HG03460 (cell line): ENCODE results near the gene IPO9.
"Not testable (repeated sequence)": the region's sequence is repeated elsewhere in the genome, so short reads cannot be mapped to it uniquely, and the experiment has no call there.

Source experiments
- ATAC-seq: cut with Tn5 transposase; IDR thresholded peaks from one replicate; pipeline ENCODE4 v1.9.1; 2021; ENCODE audit not compliant: unreplicated experiment

IPO9 gene

DNA sequence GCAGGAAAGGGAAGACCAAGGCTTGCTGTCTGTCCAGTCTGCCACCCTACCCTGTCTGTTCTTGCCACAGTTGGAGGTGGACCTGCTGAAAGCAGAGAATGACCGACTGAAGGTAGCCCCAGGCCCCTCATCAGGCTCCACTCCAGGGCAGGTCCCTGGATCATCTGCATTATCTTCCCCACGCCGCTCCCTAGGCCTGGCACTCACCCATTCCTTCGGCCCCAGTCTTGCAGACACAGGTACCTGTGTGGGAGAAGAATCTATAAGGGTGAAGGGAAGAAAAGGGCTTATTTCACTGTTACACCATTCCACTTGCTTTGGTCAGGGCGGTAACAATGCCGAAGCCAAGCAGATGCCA lies 20.3 kb upstream of the IPO9 start:
- no peak for ATAC-seq

DNA sequence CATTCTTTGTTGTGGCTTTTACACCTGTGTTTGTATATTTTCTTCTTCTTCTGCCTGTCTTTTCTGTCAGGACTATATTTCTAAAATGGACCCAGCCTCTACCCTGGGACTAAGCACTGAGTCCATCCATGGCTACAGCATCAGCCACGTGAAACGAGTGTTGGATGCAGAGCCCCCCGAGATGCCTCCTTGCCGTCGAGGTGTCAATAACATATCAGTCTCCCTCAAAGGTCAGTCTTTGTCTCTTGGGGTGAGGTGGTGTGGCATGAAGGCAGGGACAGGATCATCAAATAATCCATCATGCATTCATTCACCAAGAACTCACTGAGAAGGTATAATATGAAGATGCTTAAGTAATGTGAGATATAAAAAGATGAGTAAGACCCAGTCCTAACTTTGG lies 19.1 kb upstream of the IPO9 start:
- no peak for ATAC-seq

DNA sequence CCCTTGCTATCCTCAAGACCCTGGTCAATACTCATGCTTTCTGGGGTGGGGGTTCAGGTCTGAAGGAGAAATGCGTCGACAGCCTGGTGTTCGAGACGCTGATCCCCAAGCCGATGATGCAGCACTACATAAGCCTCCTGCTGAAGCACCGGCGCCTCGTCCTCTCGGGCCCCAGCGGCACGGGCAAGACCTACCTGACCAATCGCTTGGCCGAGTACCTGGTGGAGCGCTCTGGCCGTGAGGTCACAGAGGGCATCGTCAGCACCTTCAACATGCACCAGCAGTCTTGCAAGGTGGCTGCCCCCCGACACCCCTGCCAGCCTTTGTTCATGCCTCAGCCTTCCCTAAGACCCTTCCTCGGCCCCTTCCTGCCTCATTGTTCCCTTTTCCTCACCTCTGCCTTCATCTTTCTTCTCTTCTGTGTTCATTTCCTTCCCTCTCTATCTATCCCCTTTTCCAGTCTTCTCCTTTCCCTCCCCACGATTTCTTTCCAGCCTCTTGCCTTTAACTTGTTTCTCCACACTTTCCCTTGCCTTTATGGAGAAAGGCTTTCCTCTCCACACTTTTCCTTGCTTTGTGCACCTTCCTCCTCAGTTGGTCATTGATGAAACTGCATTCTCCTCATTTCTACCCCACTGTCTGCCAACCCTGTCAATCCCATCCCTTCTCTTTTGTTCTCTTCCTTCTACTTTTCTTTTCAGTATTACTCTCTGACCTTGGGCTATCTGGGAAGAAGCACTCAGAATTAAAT lies 18.3 kb upstream of the IPO9 start:
- ATAC-seq = no peak

DNA sequence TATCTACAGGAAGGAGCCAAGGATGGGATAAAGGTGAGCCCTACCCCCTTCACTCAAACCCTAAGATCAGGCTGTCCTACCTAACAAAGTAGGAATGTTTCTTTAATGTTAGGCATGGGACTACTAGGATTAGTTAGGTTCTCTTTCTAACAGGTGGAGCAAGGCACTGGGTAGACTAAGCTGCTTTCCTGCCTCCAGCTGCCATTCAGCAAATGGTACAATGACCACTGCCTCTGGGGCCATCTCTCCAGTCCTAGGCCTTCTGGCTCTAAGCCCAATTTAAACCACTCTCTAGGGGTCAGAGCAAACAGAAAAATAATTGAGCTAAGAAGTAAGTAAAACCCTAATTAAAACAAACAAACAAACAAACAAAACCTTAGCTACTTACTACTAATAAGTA lies 15.7 kb upstream of the IPO9 start:
- no peak for ATAC-seq

DNA sequence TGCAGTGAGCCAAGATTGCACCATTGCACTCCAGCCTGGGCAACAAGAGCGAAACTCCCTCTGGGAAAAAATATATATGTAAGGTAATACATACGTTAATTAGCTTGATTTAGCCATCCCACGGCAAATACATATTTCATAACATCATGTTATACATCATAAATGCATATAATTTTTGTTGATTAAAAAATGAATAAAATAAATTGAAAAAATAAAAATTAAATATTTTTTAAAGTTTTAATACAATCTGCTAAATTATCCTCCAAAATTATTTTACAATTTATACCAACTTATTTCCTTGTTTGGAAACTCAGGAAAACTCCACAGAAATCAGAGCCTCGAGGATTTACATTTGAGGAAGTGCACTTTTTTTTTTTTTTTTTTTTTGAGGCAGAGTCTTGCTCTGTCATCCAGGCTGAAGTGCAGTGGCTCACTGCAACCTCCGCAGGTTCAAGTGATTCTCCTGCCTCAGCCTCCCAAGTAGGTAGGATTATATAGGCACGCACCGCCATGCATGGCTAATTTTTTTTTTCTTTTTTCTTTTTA lies 12.6 kb upstream of the IPO9 start:
- no peak for ATAC-seq

DNA sequence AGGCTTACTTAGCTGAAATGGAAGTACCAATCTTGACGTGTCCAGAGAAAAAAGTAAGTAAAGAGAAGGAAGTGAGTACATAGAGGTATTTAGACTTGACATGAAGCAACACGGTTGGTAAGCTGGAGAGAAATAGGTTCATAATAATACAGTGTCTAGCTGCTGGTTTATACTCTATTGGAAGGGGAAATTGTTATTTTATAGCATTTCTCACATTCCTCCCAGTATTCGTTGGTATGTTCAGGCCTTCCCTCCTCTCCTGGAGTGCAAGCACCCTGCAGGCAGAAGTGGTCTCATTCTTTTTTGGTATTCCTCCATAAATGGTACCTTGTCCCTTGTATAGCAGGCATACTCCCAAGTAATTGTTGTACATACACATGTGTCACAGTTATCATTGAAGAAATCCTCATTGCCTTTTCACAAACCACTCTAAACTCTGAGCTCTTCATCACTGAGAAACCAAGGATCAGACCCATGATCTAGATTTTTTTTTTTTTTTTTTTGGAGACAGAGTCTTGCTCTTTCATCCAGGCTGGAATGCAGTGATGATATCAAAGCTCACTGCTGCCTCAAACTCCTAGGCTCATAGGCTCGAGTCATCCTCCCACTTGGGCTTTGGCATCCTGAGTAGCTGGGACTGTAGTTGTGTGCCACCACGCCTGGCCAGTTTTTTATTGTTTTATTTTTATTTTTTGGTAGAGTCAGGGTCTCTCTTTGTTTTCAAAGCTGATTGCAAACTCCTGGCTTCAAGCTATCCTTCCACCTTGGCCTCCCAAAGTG lies 9.8 kb upstream of the IPO9 start:
- no peak for ATAC-seq

DNA sequence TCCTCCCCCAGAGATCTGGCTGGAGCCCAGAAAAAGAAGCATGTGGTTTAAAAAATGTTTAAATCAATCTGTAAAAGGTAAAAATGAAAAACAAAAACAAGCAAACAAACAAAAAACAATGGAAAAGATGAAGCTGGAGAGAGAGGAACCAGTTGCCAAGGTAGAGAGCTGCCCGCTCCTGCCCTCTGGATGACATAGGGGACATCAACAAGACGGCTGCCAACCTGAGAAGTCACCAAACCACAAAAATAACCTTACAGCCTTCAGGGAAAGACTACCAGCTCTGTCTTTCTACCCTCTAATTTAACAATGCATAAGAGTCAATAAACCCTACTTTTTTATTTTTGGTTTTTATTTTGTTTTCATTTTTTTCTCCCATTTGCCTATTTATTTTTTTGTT lies 8.5 kb upstream of the IPO9 start:
- no peak for ATAC-seq

DNA sequence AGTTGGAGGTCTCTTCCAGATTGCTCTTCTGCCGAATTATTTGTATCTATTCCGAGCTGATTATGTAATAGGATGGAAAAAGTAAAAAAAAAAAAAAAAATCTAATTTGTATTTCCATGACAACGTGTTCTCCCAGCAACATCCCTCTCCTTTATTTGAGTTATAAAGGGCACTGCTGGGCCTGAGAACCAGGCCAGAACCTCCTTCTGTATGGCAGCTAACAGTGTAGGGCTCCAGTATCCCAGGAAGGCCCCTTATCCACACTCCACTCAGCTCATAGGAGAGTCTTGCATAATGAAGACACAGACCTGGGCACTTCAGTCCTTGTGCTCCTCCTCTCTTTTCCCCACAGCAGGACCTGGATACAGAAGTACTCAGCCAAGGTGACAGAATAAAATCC lies 3.7 kb upstream of the IPO9 start:
- no peak for ATAC-seq

DNA sequence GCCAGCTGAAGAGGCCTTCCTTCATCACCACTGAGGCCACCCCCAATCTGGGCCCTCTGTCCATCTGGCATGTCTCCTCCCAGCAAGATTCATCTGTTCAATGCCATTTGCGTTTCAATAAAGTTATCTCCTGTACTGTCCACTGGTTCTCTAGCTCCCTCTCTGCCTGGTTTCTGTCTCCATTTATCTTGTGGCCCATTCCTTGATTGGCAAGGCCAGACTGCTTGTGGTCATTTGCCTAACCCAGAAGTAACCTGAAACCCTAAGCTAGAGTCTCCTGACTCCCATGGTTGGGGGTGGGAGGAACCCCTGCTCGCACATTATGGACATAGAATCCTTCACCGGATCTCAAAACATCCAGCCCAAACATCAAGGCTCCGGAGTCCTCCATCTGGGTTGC lies 2.1 kb upstream of the IPO9 start:
- ATAC-seq = no peak

DNA sequence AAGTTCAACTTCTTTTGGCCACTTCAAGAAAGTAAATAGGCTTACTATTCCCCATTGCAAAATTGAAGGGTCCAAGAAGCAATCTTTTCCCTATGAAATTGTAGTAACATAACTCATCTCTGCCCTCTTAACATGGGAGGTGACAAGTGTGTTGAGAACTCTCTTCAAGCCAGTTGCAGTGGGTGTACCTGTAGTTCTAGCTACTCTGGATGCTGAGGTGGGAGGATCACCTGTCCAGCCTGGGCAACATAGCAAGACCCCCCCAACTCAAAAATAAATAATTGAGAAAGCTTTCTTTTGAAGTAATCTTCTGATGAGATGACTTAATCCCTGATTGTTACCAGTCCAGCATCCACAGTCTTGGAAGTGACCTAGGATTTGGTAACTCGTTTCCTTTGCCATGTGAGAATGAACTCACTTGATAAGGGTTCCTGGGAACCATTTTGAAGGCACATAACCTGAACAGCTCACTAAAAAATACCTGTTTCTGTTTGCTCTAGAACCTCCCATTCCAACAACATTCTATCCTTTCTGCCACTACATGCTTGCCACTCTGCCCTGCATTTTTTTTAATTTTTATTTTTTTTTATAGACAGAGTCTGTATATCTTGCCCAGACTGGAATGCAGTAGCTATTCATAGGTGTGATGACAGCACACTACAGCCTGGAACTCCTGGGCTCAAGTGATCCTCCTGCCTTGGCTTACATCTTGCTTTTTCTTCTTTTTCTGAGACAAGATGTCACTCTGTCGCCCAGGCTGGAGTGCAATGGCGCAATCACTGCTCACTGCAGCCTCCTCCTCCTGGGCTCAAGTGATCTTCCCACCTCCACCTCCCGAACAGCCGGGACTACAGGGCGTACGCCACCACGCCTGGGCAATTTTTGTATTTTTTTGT lies 1.4 kb upstream of the IPO9 start:
- ATAC-seq = no peak

DNA sequence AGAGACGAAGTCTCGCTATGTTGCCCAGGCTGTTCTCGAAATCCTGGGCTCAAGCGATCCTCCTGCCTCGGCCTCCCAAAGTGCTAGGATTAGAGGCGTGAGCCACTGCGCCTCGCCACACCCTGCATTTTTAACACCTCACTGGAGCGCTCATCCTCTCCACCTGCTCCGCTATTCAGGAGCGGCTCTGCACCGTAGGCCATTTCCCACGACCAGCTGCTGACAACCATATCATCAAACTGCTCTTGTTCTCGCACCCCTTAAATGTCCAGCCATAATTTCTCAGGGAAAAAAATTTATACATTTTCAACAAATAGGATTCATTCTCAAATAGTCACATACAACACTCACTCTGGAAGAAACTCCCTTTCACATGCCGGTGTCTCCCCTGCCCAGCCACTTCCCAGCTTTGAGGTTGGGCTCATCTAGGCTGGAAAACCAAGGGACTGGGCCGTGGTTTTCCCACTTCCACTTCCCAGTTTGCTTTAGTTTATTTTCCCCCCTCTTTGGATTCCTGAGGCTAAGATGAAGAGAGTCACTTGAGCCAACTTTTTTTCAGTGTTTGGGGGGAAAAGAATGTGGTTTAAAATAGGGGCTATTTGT lies 639 bp upstream of the IPO9 start:
- no peak for ATAC-seq

DNA sequence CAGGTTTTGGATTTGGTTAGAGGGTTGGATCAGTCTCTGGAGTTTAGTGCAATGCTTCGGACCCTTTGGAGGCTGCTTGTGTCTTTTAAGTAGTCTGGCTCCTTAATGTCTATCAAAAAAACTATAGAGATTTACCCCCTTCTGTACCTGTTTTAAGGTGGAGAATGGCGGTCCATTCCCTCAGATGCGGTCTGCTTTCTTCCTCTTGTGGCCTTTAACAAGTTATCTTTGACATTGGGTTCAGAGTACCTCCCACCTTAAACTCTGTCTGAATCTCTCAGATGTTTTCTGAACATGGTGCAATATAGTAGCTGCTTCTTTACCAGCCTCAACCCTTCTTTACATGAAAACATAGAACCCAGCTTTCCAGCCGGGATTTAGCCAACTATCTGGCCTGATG lies 2.4 kb downstream of the IPO9 start:
- no peak for ATAC-seq

DNA sequence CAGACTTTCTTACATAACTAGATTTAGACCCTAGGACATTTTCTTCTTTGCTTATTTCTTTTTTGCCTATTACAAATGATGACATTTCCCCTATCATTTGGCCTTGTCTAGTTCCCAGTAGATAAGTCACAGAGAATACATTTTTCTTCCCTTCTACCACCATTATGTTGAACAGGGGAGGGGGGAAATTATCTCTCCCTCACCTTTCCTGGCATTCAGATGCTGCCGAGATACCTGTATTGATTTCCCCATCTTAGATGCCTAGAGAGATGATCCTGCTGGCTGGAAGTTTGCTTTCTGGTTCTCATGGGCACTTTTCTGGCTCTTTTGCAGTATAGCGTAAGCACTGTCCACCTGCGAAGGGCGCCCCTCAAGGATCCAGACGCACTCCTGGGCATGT lies 5.7 kb downstream of the IPO9 start:
- no peak for ATAC-seq

DNA sequence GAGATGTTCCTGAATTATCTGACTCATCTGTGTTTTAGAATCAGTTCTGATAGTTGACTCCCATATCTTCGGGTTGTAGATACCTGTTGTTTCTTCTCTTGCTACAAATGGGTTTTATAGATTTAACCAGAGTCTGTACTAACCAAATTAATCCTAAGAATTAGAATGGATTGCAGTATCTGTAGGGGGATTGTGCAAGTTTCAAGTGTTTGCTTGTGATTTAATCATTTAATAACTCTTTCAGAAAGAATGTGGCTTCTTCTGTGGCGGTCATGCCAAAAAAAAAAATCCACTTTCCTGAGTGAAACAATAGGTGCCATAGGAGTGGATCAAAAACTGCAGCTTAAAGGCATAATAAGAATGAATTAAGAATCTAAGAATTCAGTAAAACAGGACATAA lies 9.4 kb downstream of the IPO9 start:
- no peak for ATAC-seq

DNA sequence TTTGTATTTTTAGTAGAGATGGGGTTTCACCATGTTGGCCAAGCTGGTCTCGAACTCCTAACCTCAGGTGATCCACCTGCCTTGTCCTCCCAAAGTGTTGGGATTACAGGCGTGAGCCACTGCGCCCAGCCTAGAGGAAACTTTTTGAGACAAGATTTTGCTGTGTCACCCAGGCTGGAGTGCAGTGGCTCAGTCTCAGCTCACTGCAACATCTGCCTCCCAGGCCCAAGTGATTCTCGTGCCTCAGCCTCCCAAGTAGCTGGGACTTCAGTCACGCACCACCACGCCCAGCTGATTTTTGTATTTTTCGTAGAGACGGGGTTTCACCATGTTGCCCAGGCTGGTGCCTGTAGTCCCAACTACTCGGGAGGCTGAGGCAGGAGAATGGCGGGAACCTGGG lies 10.1 kb downstream of the IPO9 start:
- not testable (repeated sequence) for ATAC-seq

DNA sequence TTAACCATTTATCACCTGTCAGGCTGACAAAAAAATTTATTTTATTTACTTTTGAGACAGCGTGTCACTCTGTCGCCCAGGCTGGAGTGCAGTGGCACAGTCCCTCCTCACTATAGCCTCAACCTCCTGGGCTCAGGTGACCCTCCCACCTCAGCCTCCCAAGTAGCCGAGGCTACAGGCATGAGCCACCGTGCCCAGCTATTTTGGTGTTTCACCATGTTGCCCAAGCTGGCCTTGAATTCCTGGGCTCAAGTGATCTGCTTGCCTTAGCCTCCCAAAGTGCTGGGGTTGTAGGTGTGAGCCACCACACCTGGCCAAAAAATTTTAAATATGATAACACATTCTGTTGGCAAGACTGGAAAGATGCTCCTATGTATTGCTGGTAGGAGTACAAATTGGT lies 11.1 kb downstream of the IPO9 start:
- ATAC-seq = no peak

DNA sequence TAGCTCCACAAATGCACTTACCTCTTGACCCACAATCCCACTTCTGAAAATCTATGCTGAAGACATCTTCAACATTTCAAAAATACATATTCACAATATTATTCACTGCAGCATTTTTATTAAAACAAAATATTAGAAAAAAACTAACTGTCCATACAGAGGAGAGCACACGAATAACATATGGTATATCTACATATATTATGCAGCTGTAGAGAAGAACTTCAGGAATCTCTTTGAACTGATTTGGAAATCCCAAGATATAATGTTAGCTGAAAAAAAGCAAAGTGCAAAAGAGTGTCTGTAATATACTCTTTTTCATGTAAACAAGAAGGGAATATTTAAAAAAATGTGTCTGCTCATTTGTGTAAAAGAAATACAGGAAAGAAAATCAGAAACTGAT lies 11.5 kb downstream of the IPO9 start:
- no peak for ATAC-seq

DNA sequence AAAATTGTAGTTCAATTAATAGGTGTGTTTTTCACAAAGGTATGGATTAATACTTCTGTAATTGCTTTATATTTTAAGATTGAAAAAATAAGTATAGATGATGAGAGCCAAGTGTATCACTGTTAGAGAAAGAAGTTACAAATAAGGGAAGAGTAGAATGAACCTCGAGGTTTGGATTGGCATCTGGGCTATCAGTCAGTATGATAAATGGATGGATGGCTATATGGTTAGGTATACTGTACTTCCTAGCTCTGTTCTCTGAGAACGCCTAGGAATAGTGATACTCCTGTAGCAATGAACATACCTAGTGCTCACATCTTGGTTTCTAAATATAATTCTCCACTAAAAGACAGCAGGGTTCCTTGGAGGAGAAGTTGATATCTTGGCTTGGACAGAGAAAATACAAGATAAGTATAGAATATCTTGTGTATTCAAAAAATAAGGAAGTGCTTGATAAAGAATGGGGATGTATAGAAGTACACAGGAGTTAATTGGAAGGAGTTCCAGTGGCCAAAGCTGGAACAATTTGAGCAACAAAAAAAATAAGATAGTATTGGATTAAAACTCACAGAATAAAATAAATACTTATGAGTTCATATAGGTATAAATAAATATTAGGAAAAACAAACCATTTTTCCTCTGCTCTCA lies 12.4 kb downstream of the IPO9 start:
- ATAC-seq = no peak

DNA sequence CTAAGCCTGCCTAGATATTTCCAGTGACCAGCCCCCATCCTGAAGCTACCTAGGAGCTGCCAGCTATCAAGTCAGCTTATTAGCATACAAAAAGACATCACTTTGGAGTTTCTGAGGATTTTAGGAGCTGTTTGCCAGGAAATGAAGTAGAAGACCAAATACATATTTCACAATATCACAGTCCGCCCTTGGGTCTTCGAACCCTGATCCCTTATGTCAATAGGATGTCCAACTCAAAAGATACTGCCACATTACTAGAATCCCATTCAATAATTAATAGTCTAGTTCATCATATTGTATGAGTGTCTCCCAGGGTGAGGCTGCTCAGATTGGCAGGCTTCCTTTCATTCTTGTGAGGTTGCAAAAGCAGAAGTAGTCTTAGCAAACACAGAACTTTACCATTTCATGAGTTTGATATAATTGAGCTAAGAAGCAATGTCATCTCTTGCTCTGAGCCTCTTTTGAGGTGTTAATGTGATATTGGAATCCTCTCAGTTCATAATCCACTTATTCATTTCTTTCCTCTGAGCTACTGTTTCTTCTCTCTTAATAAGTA lies 13.6 kb downstream of the IPO9 start:
- no peak for ATAC-seq

DNA sequence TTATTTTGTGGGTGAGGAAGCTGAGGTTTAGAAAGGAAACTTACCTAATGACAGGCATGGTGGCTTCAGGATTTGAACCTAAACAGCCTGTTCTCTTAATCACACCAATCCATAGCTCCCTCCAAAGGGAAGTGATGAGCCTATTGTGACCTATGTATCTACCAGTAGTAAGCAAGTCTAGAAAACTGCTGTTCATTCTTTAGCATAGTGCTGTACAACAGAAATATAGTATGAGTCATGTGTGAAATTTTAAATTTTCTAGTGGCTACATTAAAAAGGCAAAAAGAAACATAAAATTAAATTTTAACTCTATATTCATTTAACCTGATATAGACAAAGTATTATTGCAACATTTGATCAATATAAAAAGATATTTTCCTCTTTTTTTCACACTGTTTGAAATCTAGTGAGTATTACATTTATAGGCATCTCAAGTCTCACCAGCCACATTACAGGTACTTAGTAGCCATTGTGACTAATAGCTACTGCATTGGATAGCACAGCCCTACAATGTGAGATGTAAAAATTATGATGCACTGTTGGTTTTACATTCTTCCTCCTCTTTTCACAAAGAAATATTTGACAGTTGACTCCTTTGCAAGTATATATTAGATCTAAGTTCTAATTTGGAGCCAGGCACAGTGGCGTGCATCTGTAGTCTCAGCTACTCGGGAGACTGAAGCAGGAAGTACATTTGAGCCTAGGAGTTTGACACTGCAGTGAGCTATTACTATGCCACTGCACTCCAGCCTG lies 16.6 kb downstream of the IPO9 start:
- ATAC-seq = no peak
